ENCODE results near the gene TSSK3.

TSSK3 gene

DNA sequence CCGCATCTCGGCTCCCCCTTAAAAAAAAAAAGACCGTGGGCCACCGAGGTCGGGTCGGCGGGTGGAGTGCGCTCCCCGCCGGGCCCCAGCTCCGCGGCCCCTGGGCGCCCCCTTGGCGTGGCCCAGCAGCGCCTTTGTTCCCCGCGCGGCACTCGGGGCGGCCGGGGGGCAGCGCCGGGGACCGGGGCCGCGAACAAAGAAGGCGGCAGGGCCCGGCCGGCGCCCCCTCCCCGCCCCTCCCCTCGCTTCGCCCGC, 26.9 kb upstream of the TSSK3 start:
- H3K79me2 ChIP-seq (ENCODE audit: control insufficient read depth, insufficient read depth, low read length, poor library complexity), result peaks cover 16% of the 10 kb centered on the region
- H3K9ac ChIP-seq (ENCODE audit: low read length), result peak overlapping the region; percentile 96
- no peak overlapping the region for H2AK5ac ChIP-seq (ENCODE audit: low read length)
- H4K8ac ChIP-seq (ENCODE audit: low read depth, low read length), result no peak overlapping the region
- peak overlapping the region; percentile 73 for H3K27ac ChIP-seq (ENCODE audit: low read depth, low read length)
- no peaks in the 10 kb centered on the region for H3K27me3 ChIP-seq (ENCODE audit: insufficient read depth, low read length)
- H4K12ac ChIP-seq (ENCODE audit: low read depth, low read length), result no peak overlapping the region
- H3K79me1 ChIP-seq (ENCODE audit: low read length), result peaks cover 33% of the 10 kb centered on the region
- H3K18ac ChIP-seq (ENCODE audit: low read length), result peak overlapping the region; percentile 27
- no peak overlapping the region for H3K4me2 ChIP-seq (ENCODE audit: low read length)
- peak overlapping the region; percentile 96 for H3K4me3 ChIP-seq (ENCODE audit: low read depth, low read length)
- no CpG with 5 or more reads among the region's 34 CpGs for WGBS (ENCODE audit: extremely low coverage, insufficient coverage, insufficient read length)
- peaks cover 28 to 37% of the 10 kb centered on the region in 2 experiments for H3K36me3 ChIP-seq (ENCODE audit: control insufficient read depth in 1 of 2, insufficient read depth in 2 of 2, low read length in 2 of 2)
- no peaks in the 10 kb centered on the region for H3K9me3 ChIP-seq (ENCODE audit: insufficient read depth, low read depth, low read length)
- H3K4ac ChIP-seq (ENCODE audit: low read depth, low read length), result peak overlapping the region; percentile 87
- H3K4me1 ChIP-seq (ENCODE audit: control insufficient read depth in 1 of 2, insufficient read depth in 2 of 2, low read length in 2 of 2), result peaks cover 59 to 67% of the 10 kb centered on the region in 2 experiments
- DNase-seq, result no peak
- H3K14ac ChIP-seq (ENCODE audit: low read length), result peak overlapping the region; percentile 50
- H2BK120ac ChIP-seq (ENCODE audit: insufficient read depth, low read length, poor library complexity), result no peak overlapping the region
- H4K91ac ChIP-seq (ENCODE audit: low read depth, low read length), result peak overlapping the region; percentile 95
- no peak overlapping the region for H2AFZ ChIP-seq (ENCODE audit: insufficient read depth, low read length, poor library complexity)
- no peak overlapping the region for H3K23ac ChIP-seq (ENCODE audit: low read length)
- peak overlapping the region; percentile 23 for H2BK5ac ChIP-seq (ENCODE audit: low read depth, low read length, poor library complexity)
- H2BK12ac ChIP-seq (ENCODE audit: low read length), result no peak overlapping the region

DNA sequence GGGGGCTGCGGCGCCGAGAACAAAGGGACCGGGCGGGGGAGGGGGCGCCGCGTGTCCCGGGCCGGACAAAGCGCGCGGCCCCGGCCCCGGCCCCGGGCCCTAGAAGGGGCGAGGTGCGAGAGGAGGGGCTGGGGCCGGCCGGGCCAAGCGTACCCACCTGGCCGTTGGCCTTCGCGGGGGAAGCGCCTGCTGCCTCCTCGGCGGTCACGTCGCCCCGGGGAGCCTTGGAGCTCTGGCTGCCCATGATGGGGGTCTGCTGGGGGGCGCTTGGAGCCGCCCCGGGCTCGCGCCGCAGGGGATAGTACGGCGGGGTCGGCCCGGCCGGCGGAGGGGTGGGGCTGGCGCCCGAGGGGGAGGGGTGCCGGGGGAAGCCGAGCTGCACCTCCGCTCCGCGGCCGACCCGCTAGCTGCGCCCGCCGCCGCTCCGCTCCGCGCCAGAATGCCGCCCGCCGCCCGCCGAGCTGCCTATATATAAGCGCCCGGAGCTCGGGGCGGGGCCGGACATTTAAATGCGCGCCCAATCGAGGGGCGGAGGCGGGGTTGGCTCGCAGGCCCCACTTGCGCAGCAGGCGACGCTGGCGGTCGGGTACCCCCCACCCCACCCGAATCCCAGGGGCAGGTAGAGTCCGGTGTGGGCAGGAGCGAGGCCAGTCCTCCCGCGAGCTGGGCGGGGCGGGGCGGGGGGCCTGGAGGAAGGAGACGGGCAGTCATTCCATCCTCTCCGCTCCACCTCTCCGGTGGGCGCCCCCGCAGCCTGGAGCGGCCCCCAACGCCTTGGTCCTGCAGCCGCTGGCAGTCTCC, 26.3 kb upstream of the TSSK3 start, which contains the start of gene MARCKSL1:
Gene MARCKSL1 (minus strand): TSS at position 444 of the 801 bp plus-strand sequence. CDS start 200 bp downstream, at position 244.
- H2BK120ac ChIP-seq (ENCODE audit: insufficient read depth, low read length, poor library complexity), result peak within 1 kb of the TSS; percentile 47
- peak within 1 kb of the TSS; percentile 93 for H3K4ac ChIP-seq (ENCODE audit: low read depth, low read length)
- H4K12ac ChIP-seq (ENCODE audit: low read depth, low read length), result peak within 1 kb of the TSS; percentile 55
- H2AFZ ChIP-seq (ENCODE audit: insufficient read depth, low read length, poor library complexity), result no peak within 1 kb of the TSS
- H3K14ac ChIP-seq (ENCODE audit: low read length), result peak within 1 kb of the TSS; percentile 97
- DNase-seq, result peak; percentile 56 to 78
- H3K27me3 ChIP-seq (ENCODE audit: insufficient read depth, low read length), result no peaks in the 10 kb centered on the region
- peak within 1 kb of the TSS; percentile 73 for H3K27ac ChIP-seq (ENCODE audit: low read depth, low read length)
- H3K36me3 ChIP-seq (ENCODE audit: control insufficient read depth in 1 of 2, insufficient read depth in 2 of 2, low read length in 2 of 2), result peaks cover 24 to 31% of the 10 kb centered on the region in 2 experiments
- H2BK12ac ChIP-seq (ENCODE audit: low read length), result no peak within 1 kb of the TSS
- no CpG with 5 or more reads among the region's 95 CpGs for WGBS (ENCODE audit: extremely low coverage, insufficient coverage, insufficient read length)
- peak within 1 kb of the TSS; percentile 76 for H3K4me2 ChIP-seq (ENCODE audit: low read length)
- no peak within 1 kb of the TSS for H3K23ac ChIP-seq (ENCODE audit: low read length)
- H2AK5ac ChIP-seq (ENCODE audit: low read length), result peak within 1 kb of the TSS; percentile 83
- H3K9me3 ChIP-seq (ENCODE audit: insufficient read depth, low read depth, low read length), result no peaks in the 10 kb centered on the region
- H3K4me1 ChIP-seq (ENCODE audit: control insufficient read depth in 1 of 2, insufficient read depth in 2 of 2, low read length in 2 of 2), result peaks cover 59 to 67% of the 10 kb centered on the region in 2 experiments
- peaks cover 33% of the 10 kb centered on the region for H3K79me1 ChIP-seq (ENCODE audit: low read length)
- peak within 1 kb of the TSS; percentile 96 for H3K4me3 ChIP-seq (ENCODE audit: low read depth, low read length)
- H3K9ac ChIP-seq (ENCODE audit: low read length), result peak within 1 kb of the TSS; percentile 96
- peak within 1 kb of the TSS; percentile 87 for H2BK5ac ChIP-seq (ENCODE audit: low read depth, low read length, poor library complexity)
- H3K18ac ChIP-seq (ENCODE audit: low read length), result peak within 1 kb of the TSS; percentile 91
- H4K91ac ChIP-seq (ENCODE audit: low read depth, low read length), result peak within 1 kb of the TSS; percentile 95
- H3K79me2 ChIP-seq (ENCODE audit: control insufficient read depth, insufficient read depth, low read length, poor library complexity), result peaks cover 16% of the 10 kb centered on the region
- H4K8ac ChIP-seq (ENCODE audit: low read depth, low read length), result peak within 1 kb of the TSS; percentile 78

GRCh38 chr1:32336591-32336932, 25.8 kb upstream of the TSSK3 start:
- Histone ChIP-seq H3K4me1 (ENCODE audit: control insufficient read depth in 1 of 2, insufficient read depth in 2 of 2, low read length in 2 of 2) (peaks cover 63 to 69% of the 10 kb centered on the region in 2 experiments), H2AFZ (ENCODE audit: insufficient read depth, low read length, poor library complexity) (no peak overlapping the region)

DNA sequence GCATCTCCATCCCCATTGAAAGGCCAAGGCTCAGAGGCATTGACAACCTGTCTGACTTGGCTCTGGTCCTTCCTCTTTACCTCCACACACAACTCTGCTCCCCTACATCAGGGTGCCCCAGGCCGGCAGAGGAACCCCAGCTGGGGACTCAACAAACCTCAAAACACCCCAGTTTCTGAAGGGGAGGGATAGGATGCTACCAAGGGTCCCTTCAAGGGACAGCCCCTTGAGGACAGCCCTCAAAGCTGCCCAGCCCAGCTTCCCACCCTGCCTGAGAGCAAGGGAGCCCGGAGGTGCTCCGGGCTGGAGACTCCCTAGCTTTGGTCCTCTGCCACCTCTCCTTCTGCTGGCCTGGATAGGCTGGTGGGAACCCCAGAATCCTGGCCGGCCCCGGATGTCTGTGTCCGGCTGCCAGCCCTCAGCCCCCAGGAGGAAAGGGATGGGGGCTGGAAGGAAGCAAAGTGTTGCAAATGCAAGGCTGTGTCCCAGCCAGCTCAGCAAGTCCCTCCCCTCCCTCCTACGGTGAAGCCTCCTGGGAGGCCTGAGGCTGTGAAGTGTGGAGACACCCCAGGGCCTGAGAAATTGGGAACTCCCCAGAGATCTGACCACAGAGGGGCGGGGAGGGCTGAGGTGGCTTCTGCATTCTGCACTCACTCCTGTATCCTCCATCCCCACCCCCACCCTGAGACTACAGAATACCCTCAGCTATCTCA, 25.2 kb upstream of the TSSK3 start:
- Histone ChIP-seq H3K4me2 (ENCODE audit: low read length) (peak overlapping the region; percentile 60), H3K27ac (ENCODE audit: low read depth, low read length) (no peak overlapping the region), H2AK5ac (ENCODE audit: low read length) (no peak overlapping the region), H3K9ac (ENCODE audit: low read length) (no peak overlapping the region), H2BK120ac (ENCODE audit: insufficient read depth, low read length, poor library complexity) (no peak overlapping the region), H4K12ac (ENCODE audit: low read depth, low read length) (no peak overlapping the region), H3K27me3 (ENCODE audit: insufficient read depth, low read length) (no peaks in the 10 kb centered on the region), H3K79me1 (ENCODE audit: low read length) (peaks cover 30% of the 10 kb centered on the region), H3K4me1 (ENCODE audit: control insufficient read depth in 1 of 2, insufficient read depth in 2 of 2, low read length in 2 of 2) (peaks cover 58 to 68% of the 10 kb centered on the region in 2 experiments), H3K79me2 (ENCODE audit: control insufficient read depth, insufficient read depth, low read length, poor library complexity) (peaks cover 16% of the 10 kb centered on the region), H3K4ac (ENCODE audit: low read depth, low read length) (no peak overlapping the region), H3K14ac (ENCODE audit: low read length) (no peak overlapping the region), H3K4me3 (ENCODE audit: low read depth, low read length) (no peak overlapping the region), H2BK12ac (ENCODE audit: low read length) (no peak overlapping the region), H3K23ac (ENCODE audit: low read length) (no peak overlapping the region), H3K36me3 (ENCODE audit: control insufficient read depth in 1 of 2, insufficient read depth in 2 of 2, low read length in 2 of 2) (peaks cover 15 to 20% of the 10 kb centered on the region in 2 experiments), H2AFZ (ENCODE audit: insufficient read depth, low read length, poor library complexity) (no peak overlapping the region), H4K91ac (ENCODE audit: low read depth, low read length) (peak overlapping the region; percentile 75), H3K18ac (ENCODE audit: low read length) (no peak overlapping the region), H3K9me3 (ENCODE audit: insufficient read depth, low read depth, low read length) (no peaks in the 10 kb centered on the region), H2BK5ac (ENCODE audit: low read depth, low read length, poor library complexity) (no peak overlapping the region), H4K8ac (ENCODE audit: low read depth, low read length) (no peak overlapping the region)
- no CpG with 5 or more reads among the region's 8 CpGs for WGBS (ENCODE audit: extremely low coverage, insufficient coverage, insufficient read length)
- peak in 1 of 2 donors; percentile 41 for DNase-seq

More at GRCh38 chr1:32336591-32336932, 25.8 kb upstream of the TSSK3 start:
- WGBS (ENCODE audit: extremely low coverage, insufficient coverage, insufficient read length), result no CpG with 5 or more reads among the region's 15 CpGs
- Histone ChIP-seq H3K4me2 (ENCODE audit: low read length) (peak overlapping the region; percentile 60), H3K4me3 (ENCODE audit: low read depth, low read length) (peak overlapping the region; percentile 50), H3K4ac (ENCODE audit: low read depth, low read length) (no peak overlapping the region), H3K9me3 (ENCODE audit: insufficient read depth, low read depth, low read length) (no peaks in the 10 kb centered on the region), H2BK120ac (ENCODE audit: insufficient read depth, low read length, poor library complexity) (peak overlapping the region; percentile 31), H2BK12ac (ENCODE audit: low read length) (no peak overlapping the region), H3K18ac (ENCODE audit: low read length) (no peak overlapping the region), H3K9ac (ENCODE audit: low read length) (no peak overlapping the region), H2BK5ac (ENCODE audit: low read depth, low read length, poor library complexity) (no peak overlapping the region), H3K27me3 (ENCODE audit: insufficient read depth, low read length) (no peaks in the 10 kb centered on the region), H4K91ac (ENCODE audit: low read depth, low read length) (peak overlapping the region; percentile 75), H3K79me2 (ENCODE audit: control insufficient read depth, insufficient read depth, low read length, poor library complexity) (peaks cover 16% of the 10 kb centered on the region), H3K27ac (ENCODE audit: low read depth, low read length) (no peak overlapping the region), H3K23ac (ENCODE audit: low read length) (no peak overlapping the region), H3K79me1 (ENCODE audit: low read length) (peaks cover 33% of the 10 kb centered on the region), H3K14ac (ENCODE audit: low read length) (peak overlapping the region; percentile 29), H2AK5ac (ENCODE audit: low read length) (no peak overlapping the region), H3K36me3 (ENCODE audit: control insufficient read depth in 1 of 2, insufficient read depth in 2 of 2, low read length in 2 of 2) (peaks cover 21 to 26% of the 10 kb centered on the region in 2 experiments), H4K8ac (ENCODE audit: low read depth, low read length) (peak overlapping the region; percentile 18), H4K12ac (ENCODE audit: low read depth, low read length) (no peak overlapping the region)
- DNase-seq, result no peak

Data from trophoblast cell (in vitro differentiated cells and primary cell).